OCI-LY1 (cell line): ENCODE measurements around the gene TAS2R3.

Source experiments
- H2AFZ ChIP-seq: fragments of 200-600 bp; sonication (generic), shearing (Covaris generic); 2 replicates; pipeline ENCODE4 v1.6.0; 2014; ENCODE audit warnings: antibody characterized with exemption, mild to moderate bottlenecking, low read length
- H3F3A ChIP-seq: fragments of 200-600 bp; sonication (generic), shearing (Covaris generic); 2 replicates; pipeline ENCODE4 v1.6.0; 2014; ENCODE audit warnings: mild to moderate bottlenecking, antibody characterized with exemption, low read length, moderate library complexity; ENCODE audit not compliant: insufficient read depth
- H3K27ac ChIP-seq: fragments of 200-600 bp; sonication (generic); 2 replicates; pipeline ENCODE4 v1.5.1; 2014; ENCODE audit warnings: low read length, mixed run types, mild to moderate bottlenecking, low read depth; ENCODE audit not compliant: poor library complexity, severe bottlenecking
- H3K27me3 ChIP-seq: fragments of 200-600 bp; sonication (generic); 2 replicates; pipeline ENCODE4 v1.6.0; 2014; ENCODE audit warnings: antibody characterized with exemption, mild to moderate bottlenecking, low read length, moderate library complexity; ENCODE audit not compliant: insufficient read depth
- H3K36me3 ChIP-seq: fragments of 200-600 bp; sonication (generic); 2 replicates; pipeline ENCODE4 v1.6.1; 2014; ENCODE audit warnings: mild to moderate bottlenecking, antibody characterized with exemption, low read length, moderate library complexity, mixed read lengths; ENCODE audit not compliant: insufficient read depth
- H3K4me1 ChIP-seq: fragments of 200-600 bp; sonication (generic); 2 replicates; pipeline ENCODE4 v1.5.1; 2014; ENCODE audit warnings: mild to moderate bottlenecking, low read length, moderate library complexity; ENCODE audit not compliant: insufficient read depth, severe bottlenecking
- H3K4me2 ChIP-seq: fragments of 200-600 bp; sonication (generic), shearing (Covaris generic); 2 replicates; pipeline ENCODE4 v1.6.1; 2014; ENCODE audit warnings: low read length
- H3K4me3 ChIP-seq: fragments of 200-600 bp; sonication (generic); 2 replicates; pipeline ENCODE4 v1.5.1; 2014; ENCODE audit warnings: low read length, low read depth, mild to moderate bottlenecking, mixed read lengths; ENCODE audit not compliant: poor library complexity, severe bottlenecking
- H3K79me2 ChIP-seq: fragments of 200-600 bp; shearing (Covaris generic); 2 replicates; pipeline ENCODE4 v1.6.1; 2016; ENCODE audit warnings: mixed run types, low read length, mixed read lengths; ENCODE audit not compliant: insufficient read depth
- H3K9ac ChIP-seq: fragments of 200-600 bp; sonication (generic), shearing (Covaris generic); 2 replicates; pipeline ENCODE4 v1.6.1; 2014; ENCODE audit warnings: mild to moderate bottlenecking, low read length, mixed read lengths
- H3K9me2 ChIP-seq: fragments of 200-600 bp; sonication (generic), shearing (Covaris generic); 2 replicates; pipeline ENCODE4 v1.6.1; 2014; ENCODE audit warnings: low read depth, mild to moderate bottlenecking, low read length, mixed read lengths
- H3K9me3 ChIP-seq: fragments of 200-600 bp; shearing (Covaris generic); 2 replicates; pipeline ENCODE4 v1.6.1; 2014; ENCODE audit warnings: low read length, mixed read lengths
- H4K20me1 ChIP-seq: fragments of 200-600 bp; sonication (generic), shearing (Covaris generic); 2 replicates; pipeline ENCODE4 v1.6.0; 2016; ENCODE audit warnings: mild to moderate bottlenecking, low read length; ENCODE audit not compliant: insufficient read depth
- CTCF ChIP-seq: fragments of 200-600 bp; sonication (generic), shearing (Covaris generic); IDR thresholded peaks from 2 replicates; pipeline ENCODE4 v1.5.1; 2017; ENCODE audit warnings: mild to moderate bottlenecking, antibody characterized with exemption, low read length, moderate library complexity, mixed read lengths
- EZH2 ChIP-seq: fragments of 200-600 bp; sonication (generic), shearing (Covaris generic); IDR thresholded peaks from 2 replicates; pipeline ENCODE4 v1.8.0; 2017; ENCODE audit warnings: borderline replicate concordance, mixed run types, mild to moderate bottlenecking, antibody characterized with exemption, low read length, moderate library complexity, mixed read lengths

Gene TAS2R3

GRCh38 chr7:141729020-141729419 lies 34.9 kb upstream of the TAS2R3 start:
- TF ChIP-seq CTCF (no peak), EZH2 (no peak)
- H4K20me1 ChIP-seq: no peaks in the 10 kb centered on the region
- H3K27me3 ChIP-seq: no peaks in the 10 kb centered on the region
- no peaks in the 10 kb centered on the region for H3K79me2 ChIP-seq
- H3K9me2 ChIP-seq: no peaks in the 10 kb centered on the region
- no peaks in the 10 kb centered on the region for H3K4me1 ChIP-seq
- H3K36me3 ChIP-seq: no peaks in the 10 kb centered on the region
- H2AFZ ChIP-seq: no peak overlapping the region
- H3K4me2 ChIP-seq: no peak overlapping the region
- H3K27ac ChIP-seq: no peak overlapping the region
- no peaks in the 10 kb centered on the region for H3F3A ChIP-seq
- H3K4me3 ChIP-seq: no peak overlapping the region
- no peak overlapping the region for H3K9ac ChIP-seq
- no peaks in the 10 kb centered on the region for H3K9me3 ChIP-seq

- TF ChIP-seq CTCF: no peak
- TF ChIP-seq EZH2: no peak
- H3K9me3 ChIP-seq: no peaks in the 10 kb centered on the region
- no peaks in the 10 kb centered on the region for H3K9me2 ChIP-seq
- no peaks in the 10 kb centered on the region for H3K36me3 ChIP-seq
- no peaks in the 10 kb centered on the region for H3K79me2 ChIP-seq
- H2AFZ ChIP-seq: no peak overlapping the region
- no peaks in the 10 kb centered on the region for H3F3A ChIP-seq
- no peak overlapping the region for H3K4me3 ChIP-seq
- H4K20me1 ChIP-seq: no peaks in the 10 kb centered on the region
- H3K9ac ChIP-seq: no peak overlapping the region
- H3K27ac ChIP-seq: no peak overlapping the region
- H3K27me3 ChIP-seq: no peaks in the 10 kb centered on the region
- H3K4me1 ChIP-seq: peaks cover under 1% of the 10 kb centered on the region
- H3K4me2 ChIP-seq: no peak overlapping the region
These were observed 32.3 kb upstream of the TAS2R3 start for GRCh38 chr7:141731476-141732149.

GRCh38 chr7:141737118-141737835 lies 26.6 kb upstream of the TAS2R3 start:
- Histone ChIP-seq H3K4me1 (peaks cover 28% of the 10 kb centered on the region), H3K9me3 (no peaks in the 10 kb centered on the region), H3K4me2 (peak overlapping the region; percentile 84), H3K4me3 (peak overlapping the region; percentile 68), H3K36me3 (peaks cover 28% of the 10 kb centered on the region), H3K9me2 (no peaks in the 10 kb centered on the region), H3K79me2 (peaks cover 29% of the 10 kb centered on the region), H3K27ac (peak overlapping the region; percentile 58), H3F3A (no peaks in the 10 kb centered on the region), H2AFZ (peak overlapping the region; percentile 86), H3K27me3 (no peaks in the 10 kb centered on the region), H3K9ac (peak overlapping the region; percentile 62), H4K20me1 (no peaks in the 10 kb centered on the region)
- TF ChIP-seq EZH2 (no peak), CTCF (no peak; the same call in 1 of the 2 replicates)
